Mesenchymal stem cell (in vitro differentiated cells and primary cell): ENCODE measurements around the gene DIP2B.

Experiments
- DNase-seq: peaks from one replicate; pipeline ENCODE4 v3.0.0-alpha.2; 2013
- H2AFZ ChIP-seq: one replicate; pipeline ENCODE4 v1.6.1; 2013; ENCODE audit warnings: low read depth, mild to moderate bottlenecking, control low read depth, inconsistent platforms, low read length, moderate library complexity
- H2AK5ac ChIP-seq: 2 replicates; pipeline ENCODE4 v1.6.1; 2013; ENCODE audit warnings: low read length, moderate library complexity, mild to moderate bottlenecking, inconsistent platforms; ENCODE audit not compliant: severe bottlenecking
- H2BK120ac ChIP-seq: one replicate; pipeline ENCODE4 v1.6.1; 2013; ENCODE audit warnings: low read depth, mild to moderate bottlenecking, inconsistent platforms, low read length, moderate library complexity
- H2BK12ac ChIP-seq, 2 experiments: one replicate each; pipeline ENCODE4 v1.6.1; 2013; ENCODE audit warnings: inconsistent platforms in 2 of 2, low read length in 2 of 2, mild to moderate bottlenecking in 2 of 2, moderate library complexity in 2 of 2, control low read depth in 1 of 2
- H2BK15ac ChIP-seq: one replicate; pipeline ENCODE4 v1.6.1; 2013; ENCODE audit warnings: mild to moderate bottlenecking, low read depth, inconsistent platforms; ENCODE audit not compliant: poor library complexity, severe bottlenecking
- H2BK5ac ChIP-seq: 2 replicates; pipeline ENCODE4 v1.6.1; 2013; ENCODE audit warnings: low read depth, mild to moderate bottlenecking, low read length, control low read depth, inconsistent platforms; ENCODE audit not compliant: poor library complexity, severe bottlenecking
- H3K14ac ChIP-seq, 2 experiments: one replicate each; pipeline ENCODE4 v1.6.1; 2013; ENCODE audit warnings: inconsistent platforms in 2 of 2, low read length in 2 of 2, control low read depth in 1 of 2, mild to moderate bottlenecking in 1 of 2, moderate library complexity in 1 of 2
- H3K18ac ChIP-seq, 2 experiments: one replicate each; pipeline ENCODE4 v1.6.1; 2013; ENCODE audit warnings: inconsistent platforms in 2 of 2, low read length in 2 of 2, control low read depth in 1 of 2, low read depth in 1 of 2, mild to moderate bottlenecking in 1 of 2
- H3K23ac ChIP-seq, 2 experiments: one replicate each; pipeline ENCODE4 v1.6.1; 2013; ENCODE audit warnings: inconsistent platforms in 2 of 2, low read length in 2 of 2, mild to moderate bottlenecking in 2 of 2, moderate library complexity in 2 of 2, control low read depth in 1 of 2
- H3K27ac ChIP-seq: 2 replicates; pipeline ENCODE4 v1.5.1; 2013; ENCODE audit warnings: mild to moderate bottlenecking, moderate library complexity, low read length, control low read depth, inconsistent platforms; ENCODE audit not compliant: poor library complexity, severe bottlenecking
- H3K27me3 ChIP-seq, 2 experiments: 2 replicates each; pipeline versions ENCODE4 v1.6.1 to v1.7.0; 2013; ENCODE audit warnings: low read length in 2 of 2, mild to moderate bottlenecking in 2 of 2, moderate library complexity in 2 of 2, control low read depth in 1 of 2, inconsistent platforms in 1 of 2; ENCODE audit not compliant: control insufficient read depth in 1 of 2, insufficient read depth in 1 of 2
- H3K36me3 ChIP-seq, 2 experiments: 2 replicates each; pipeline versions ENCODE4 v1.6.1 to v1.7.0; 2013; ENCODE audit warnings: low read length in 2 of 2, control low read depth in 1 of 2, inconsistent platforms in 1 of 2, low read depth in 1 of 2, mild to moderate bottlenecking in 1 of 2; ENCODE audit not compliant: insufficient read depth in 2 of 2, control insufficient read depth in 1 of 2
- H3K4ac ChIP-seq, 2 experiments: one replicate each; pipeline ENCODE4 v1.6.1; 2013; ENCODE audit warnings: inconsistent platforms in 2 of 2, low read length in 2 of 2, mild to moderate bottlenecking in 2 of 2, moderate library complexity in 2 of 2, control low read depth in 1 of 2, low read depth in 1 of 2
- H3K4me1 ChIP-seq: 2 replicates; pipeline ENCODE4 v1.6.1; 2013; ENCODE audit warnings: low read depth, low read length, control low read depth; ENCODE audit not compliant: control insufficient read depth, insufficient read depth
- H3K4me2 ChIP-seq: 2 replicates; pipeline ENCODE4 v1.6.1; 2013; ENCODE audit warnings: low read length, mild to moderate bottlenecking, inconsistent platforms; ENCODE audit not compliant: poor library complexity, severe bottlenecking
- H3K4me3 ChIP-seq, 2 experiments: 2 replicates each; pipeline versions ENCODE4 v1.5.1 to v1.7.0; 2013; ENCODE audit warnings: low read length in 2 of 2, mild to moderate bottlenecking in 2 of 2, control low read depth in 1 of 2, low read depth in 1 of 2; ENCODE audit not compliant: insufficient read depth in 1 of 2
- H3K79me1 ChIP-seq: replicated peaks from 2 replicates; pipeline ENCODE4 v1.6.1; 2013; ENCODE audit warnings: mild to moderate bottlenecking, control low read depth, low read length, inconsistent platforms; ENCODE audit not compliant: poor library complexity, severe bottlenecking
- H3K9ac ChIP-seq: 2 replicates; pipeline ENCODE4 v1.7.0; 2013; ENCODE audit warnings: mild to moderate bottlenecking, low read length, moderate library complexity
- H3K9me3 ChIP-seq: 2 replicates; pipeline ENCODE4 v1.7.0; 2013; ENCODE audit warnings: mild to moderate bottlenecking, low read length; ENCODE audit not compliant: control insufficient read depth
- H4K8ac ChIP-seq: one replicate; pipeline ENCODE4 v1.6.1; 2013; ENCODE audit warnings: inconsistent platforms, mild to moderate bottlenecking, low read length, moderate library complexity
- H4K91ac ChIP-seq: one replicate; pipeline ENCODE4 v1.6.1; 2013; ENCODE audit warnings: mild to moderate bottlenecking, low read length, inconsistent platforms
- WGBS: methylation state at CpG from one replicate; pipeline ENCODE4 v1.1.7; 2013; ENCODE audit warnings: mixed read lengths; 5-methylcytosine and 5-hydroxymethylcytosine counted together

Gene DIP2B

DNA sequence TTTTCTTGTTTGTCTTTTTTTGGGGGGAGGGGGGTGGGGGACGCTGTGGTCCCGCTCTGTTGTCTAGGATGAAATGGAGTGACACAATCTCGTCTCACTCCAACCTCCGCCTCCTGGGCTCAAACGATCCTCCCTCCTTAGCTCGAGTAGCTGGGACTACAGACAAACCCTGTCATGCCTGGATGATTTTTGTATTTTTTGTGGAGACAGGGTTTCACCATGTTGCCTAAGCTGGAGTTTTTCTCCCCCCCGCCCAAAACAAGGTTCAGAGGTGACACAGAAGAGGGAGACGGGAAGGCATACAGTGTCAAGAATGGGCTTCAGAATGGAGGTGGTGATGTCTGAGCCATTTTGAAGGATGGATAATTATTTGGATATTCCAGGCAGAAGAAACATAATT is 142.2 kb downstream of the DIP2B start:
- Histone ChIP-seq H3K79me1 (peaks cover 13% of the 10 kb centered on the region), H3K4ac (no peak overlapping the region), H2BK5ac (no peak overlapping the region), H2AK5ac (no peak overlapping the region), H3K4me1 (peaks cover 5% of the 10 kb centered on the region), H2BK12ac (no peak overlapping the region), H3K4me2 (no peak overlapping the region), H2AFZ (no peak overlapping the region), H3K27ac (no peak overlapping the region), H3K18ac (no peak overlapping the region), H3K9me3 (no peaks in the 10 kb centered on the region), H3K27me3 (no peaks in the 10 kb centered on the region), H2BK120ac (no peak overlapping the region), H3K36me3 (no peaks in the 10 kb centered on the region), H3K14ac (no peak overlapping the region), H2BK15ac (no peak overlapping the region), H3K9ac (no peak overlapping the region), H4K91ac (no peak overlapping the region), H4K8ac (no peak overlapping the region), H3K4me3 (no peak overlapping the region), H3K23ac (no peak overlapping the region)
- 97% methylated on average over 8 of the region's 8 CpGs for WGBS
- no peak for DNase-seq

DNA sequence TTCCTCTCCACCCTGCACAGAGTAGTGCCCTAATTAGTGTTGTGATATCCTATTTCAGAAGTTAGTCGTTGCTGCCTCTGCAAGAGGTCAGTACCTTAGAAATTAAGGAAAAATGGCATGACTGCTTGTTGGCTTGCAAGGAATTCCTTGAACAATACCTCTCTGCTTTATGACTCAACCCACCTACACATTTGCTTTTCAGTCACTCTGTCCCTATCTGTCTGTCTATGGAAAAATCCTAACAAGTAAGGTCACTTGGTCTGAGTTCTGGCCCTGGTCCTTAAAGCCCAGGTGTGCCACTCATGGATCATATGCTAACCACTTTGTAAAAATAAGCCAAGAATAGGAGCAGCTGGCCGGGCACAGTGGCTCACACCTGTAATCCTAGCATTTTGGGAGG is 142.7 kb downstream of the DIP2B start:
- Histone ChIP-seq H3K23ac (no peak overlapping the region), H3K79me1 (peaks cover 13% of the 10 kb centered on the region), H3K36me3 (no peaks in the 10 kb centered on the region), H4K91ac (no peak overlapping the region), H2BK120ac (no peak overlapping the region), H3K27ac (no peak overlapping the region), H3K18ac (no peak overlapping the region), H2BK5ac (no peak overlapping the region), H3K4me1 (peaks cover 5% of the 10 kb centered on the region), H3K4ac (no peak overlapping the region), H4K8ac (no peak overlapping the region), H3K9ac (no peak overlapping the region), H3K14ac (no peak overlapping the region), H2BK12ac (no peak overlapping the region), H2BK15ac (no peak overlapping the region), H2AK5ac (no peak overlapping the region), H2AFZ (no peak overlapping the region), H3K27me3 (no peaks in the 10 kb centered on the region), H3K9me3 (no peaks in the 10 kb centered on the region), H3K4me2 (no peak overlapping the region), H3K4me3 (no peak overlapping the region)
- no peak for DNase-seq
- 90% methylated on average over 2 of the region's 2 CpGs for WGBS

DNA sequence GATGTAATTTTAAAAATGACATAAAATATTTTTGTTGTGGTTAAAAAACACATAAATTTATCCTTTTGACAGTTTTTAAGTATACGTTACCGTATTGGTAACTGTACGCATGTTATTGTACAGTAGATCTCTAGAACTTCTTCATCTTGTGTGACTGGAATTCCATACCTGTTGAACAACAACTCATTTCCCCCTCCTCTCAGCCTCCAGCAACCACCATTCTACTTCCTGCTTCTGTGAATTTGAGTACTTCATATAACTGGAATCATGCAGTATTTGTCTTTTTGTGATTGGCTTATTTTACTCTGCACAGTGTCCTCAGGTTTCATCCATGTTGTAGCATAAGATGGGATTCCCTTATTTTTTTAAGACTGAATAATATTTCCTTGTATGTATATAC is 145.5 kb downstream of the DIP2B start:
- Histone ChIP-seq H3K4ac (no peak overlapping the region), H2BK120ac (no peak overlapping the region), H2BK15ac (no peak overlapping the region), H3K4me2 (no peak overlapping the region), H3K79me1 (peaks cover 14% of the 10 kb centered on the region), H3K4me1 (peaks cover 1% of the 10 kb centered on the region), H2AK5ac (no peak overlapping the region), H3K27ac (no peak overlapping the region), H4K8ac (no peak overlapping the region), H3K27me3 (no peaks in the 10 kb centered on the region), H3K14ac (no peak overlapping the region), H2AFZ (no peak overlapping the region), H2BK12ac (no peak overlapping the region), H2BK5ac (no peak overlapping the region), H3K9me3 (no peaks in the 10 kb centered on the region), H3K23ac (no peak overlapping the region), H3K18ac (no peak overlapping the region), H3K4me3 (no peak overlapping the region), H4K91ac (no peak overlapping the region), H3K9ac (no peak overlapping the region), H3K36me3 (no peaks in the 10 kb centered on the region)
- WGBS, result 100% methylated on average over 3 of the region's 3 CpGs
- DNase-seq, result no peak

DNA sequence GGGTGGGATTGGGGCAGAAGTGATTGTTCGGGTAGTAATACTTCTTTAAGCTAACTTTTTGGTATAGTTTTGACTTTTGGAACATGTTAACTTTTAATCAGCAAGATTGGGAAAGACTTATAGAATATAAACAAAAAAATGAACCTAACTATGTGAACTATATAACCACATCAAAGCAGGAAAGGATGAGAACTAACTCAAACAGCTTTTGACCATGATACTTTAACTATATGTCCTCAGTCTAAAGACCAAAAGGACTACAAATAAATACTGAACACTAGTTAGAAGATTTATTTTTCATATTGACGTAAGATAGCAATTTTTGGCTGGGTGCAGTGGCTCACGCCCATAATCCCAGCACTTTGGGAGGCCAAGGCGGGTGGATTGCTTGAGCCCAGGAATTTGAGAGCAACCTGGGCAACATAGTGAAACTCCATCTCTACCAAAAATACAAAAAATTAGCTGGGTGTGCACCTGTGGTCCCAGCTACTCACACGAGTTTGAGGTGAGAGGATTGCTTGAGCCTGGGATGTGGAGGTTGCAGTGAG is 150.7 kb downstream of the DIP2B start:
- Histone ChIP-seq H2BK5ac (no peak overlapping the region), H2BK12ac (no peak overlapping the region), H4K91ac (no peak overlapping the region), H3K27me3 (no peaks in the 10 kb centered on the region), H3K9ac (no peak overlapping the region), H3K4me2 (no peak overlapping the region), H3K9me3 (no peaks in the 10 kb centered on the region), H3K79me1 (peaks cover 9% of the 10 kb centered on the region), H3K27ac (no peak overlapping the region), H3K23ac (no peak overlapping the region), H2BK120ac (no peak overlapping the region), H2AFZ (no peak overlapping the region), H3K4ac (no peak overlapping the region), H3K18ac (no peak overlapping the region), H3K4me3 (no peak overlapping the region), H3K36me3 (peaks cover 0 to 5% of the 10 kb centered on the region in 2 experiments), H3K4me1 (no peaks in the 10 kb centered on the region), H3K14ac (no peak overlapping the region), H2AK5ac (no peak overlapping the region), H2BK15ac (no peak overlapping the region), H4K8ac (no peak overlapping the region)
- DNase-seq, result no peak
- 100% methylated on average over 4 of the region's 5 CpGs for WGBS
